ENCODE data around the gene FMNL1. TPM values are rescaled to one million over a fixed set of nuclear protein-coding genes. Genes with fewer than 3 reads are reported as not detected.

Gene FMNL1
- total RNA-seq, 1 donor from 2014 or later, result 2.8 TPM

- Mint-ChIP-seq H3K4me1 (ENCODE audit: unreplicated experiment) (no peaks in the 10 kb centered on the region), H3K4me3 (ENCODE audit: unreplicated experiment) (no peak overlapping the region), H3K27me3 (ENCODE audit: unreplicated experiment) (no peaks in the 10 kb centered on the region), H3K36me3 (ENCODE audit: unreplicated experiment) (no peaks in the 10 kb centered on the region), H3K27ac (ENCODE audit: unreplicated experiment) (no peak overlapping the region), H3K9me3 (ENCODE audit: unreplicated experiment) (no peaks in the 10 kb centered on the region)
- no peak for DNase-seq (ENCODE audit: extremely low spot score, unreplicated experiment)
- TF ChIP-seq, protein P1, sequence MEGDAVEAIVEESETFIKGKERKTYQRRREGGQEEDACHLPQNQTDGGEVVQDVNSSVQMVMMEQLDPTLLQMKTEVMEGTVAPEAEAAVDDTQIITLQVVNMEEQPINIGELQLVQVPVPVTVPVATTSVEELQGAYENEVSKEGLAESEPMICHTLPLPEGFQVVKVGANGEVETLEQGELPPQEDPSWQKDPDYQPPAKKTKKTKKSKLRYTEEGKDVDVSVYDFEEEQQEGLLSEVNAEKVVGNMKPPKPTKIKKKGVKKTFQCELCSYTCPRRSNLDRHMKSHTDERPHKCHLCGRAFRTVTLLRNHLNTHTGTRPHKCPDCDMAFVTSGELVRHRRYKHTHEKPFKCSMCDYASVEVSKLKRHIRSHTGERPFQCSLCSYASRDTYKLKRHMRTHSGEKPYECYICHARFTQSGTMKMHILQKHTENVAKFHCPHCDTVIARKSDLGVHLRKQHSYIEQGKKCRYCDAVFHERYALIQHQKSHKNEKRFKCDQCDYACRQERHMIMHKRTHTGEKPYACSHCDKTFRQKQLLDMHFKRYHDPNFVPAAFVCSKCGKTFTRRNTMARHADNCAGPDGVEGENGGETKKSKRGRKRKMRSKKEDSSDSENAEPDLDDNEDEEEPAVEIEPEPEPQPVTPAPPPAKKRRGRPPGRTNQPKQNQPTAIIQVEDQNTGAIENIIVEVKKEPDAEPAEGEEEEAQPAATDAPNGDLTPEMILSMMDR (IDR thresholded peaks at IDR 0.05), result no peak
Measured at GRCh38 chr17:45256114-45256966, 34.7 kb downstream of the FMNL1 start.

- Mint-ChIP-seq H3K36me3 (ENCODE audit: unreplicated experiment) (no peaks in the 10 kb centered on the region), H3K4me3 (ENCODE audit: unreplicated experiment) (no peak overlapping the region), H3K4me1 (ENCODE audit: unreplicated experiment) (no peaks in the 10 kb centered on the region), H3K9me3 (ENCODE audit: unreplicated experiment) (no peaks in the 10 kb centered on the region), H3K27ac (ENCODE audit: unreplicated experiment) (no peak overlapping the region), H3K27me3 (ENCODE audit: unreplicated experiment) (no peaks in the 10 kb centered on the region)
- TF ChIP-seq, protein P1 (IDR thresholded peaks at IDR 0.05), result no peak
- DNase-seq (ENCODE audit: extremely low spot score, unreplicated experiment), result no peak
Measured at GRCh38 chr17:45257115-45257514, 35.4 kb downstream of the FMNL1 start.

GRCh38 chr17:45258981-45259380, 37.3 kb downstream of the FMNL1 start:
- H3K4me1 Mint-ChIP-seq (ENCODE audit: unreplicated experiment), result peaks cover 5% of the 10 kb centered on the region
- TF ChIP-seq, protein P1 (IDR thresholded peaks at IDR 0.05), result no peak
- no peak overlapping the region for H3K27ac Mint-ChIP-seq (ENCODE audit: unreplicated experiment)
- H3K27me3 Mint-ChIP-seq (ENCODE audit: unreplicated experiment), result no peaks in the 10 kb centered on the region
- H3K4me3 Mint-ChIP-seq (ENCODE audit: unreplicated experiment), result no peak overlapping the region
- H3K9me3 Mint-ChIP-seq (ENCODE audit: unreplicated experiment), result no peaks in the 10 kb centered on the region
- DNase-seq (ENCODE audit: extremely low spot score, unreplicated experiment), result no peak
- peaks cover 4% of the 10 kb centered on the region for H3K36me3 Mint-ChIP-seq (ENCODE audit: unreplicated experiment)

DNA sequence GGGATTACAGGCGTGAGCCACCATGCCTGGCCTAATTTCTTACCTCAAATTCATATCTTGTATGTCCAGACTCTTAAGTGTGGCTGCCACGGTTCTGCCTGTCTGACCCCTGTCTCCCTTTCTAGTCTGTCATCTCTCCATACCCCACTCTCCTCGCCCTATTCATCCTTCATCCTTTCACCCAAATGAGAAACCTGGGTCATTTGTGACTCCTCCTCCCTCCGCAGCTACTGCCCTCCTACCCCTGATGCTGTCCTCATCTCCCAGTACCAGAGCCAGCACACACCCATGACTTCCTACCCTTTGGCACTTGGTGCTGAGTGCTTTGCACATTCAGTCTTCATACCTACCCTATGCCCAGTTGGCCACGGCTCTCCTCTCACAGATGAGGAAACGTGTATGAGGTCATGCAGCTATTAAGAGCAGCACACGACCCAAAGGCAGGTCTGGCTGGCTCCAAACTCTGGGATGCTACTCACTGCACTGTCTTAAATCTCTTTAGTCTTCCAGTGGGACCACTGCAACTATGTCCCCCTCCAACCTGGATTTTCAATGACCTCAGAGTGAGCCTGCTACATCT, 38.6 kb downstream of the FMNL1 start:
- Mint-ChIP-seq H3K9me3 (ENCODE audit: unreplicated experiment) (no peaks in the 10 kb centered on the region), H3K27me3 (ENCODE audit: unreplicated experiment) (no peaks in the 10 kb centered on the region), H3K36me3 (ENCODE audit: unreplicated experiment) (peaks cover 12% of the 10 kb centered on the region), H3K27ac (ENCODE audit: unreplicated experiment) (no peak overlapping the region), H3K4me3 (ENCODE audit: unreplicated experiment) (no peak overlapping the region), H3K4me1 (ENCODE audit: unreplicated experiment) (peaks cover 5% of the 10 kb centered on the region)
- no peak for DNase-seq (ENCODE audit: extremely low spot score, unreplicated experiment)
- TF ChIP-seq, protein P1 (IDR thresholded peaks at IDR 0.05), result no peak
